Measurements from ENCODE around the gene SLC1A1.

DNA sequence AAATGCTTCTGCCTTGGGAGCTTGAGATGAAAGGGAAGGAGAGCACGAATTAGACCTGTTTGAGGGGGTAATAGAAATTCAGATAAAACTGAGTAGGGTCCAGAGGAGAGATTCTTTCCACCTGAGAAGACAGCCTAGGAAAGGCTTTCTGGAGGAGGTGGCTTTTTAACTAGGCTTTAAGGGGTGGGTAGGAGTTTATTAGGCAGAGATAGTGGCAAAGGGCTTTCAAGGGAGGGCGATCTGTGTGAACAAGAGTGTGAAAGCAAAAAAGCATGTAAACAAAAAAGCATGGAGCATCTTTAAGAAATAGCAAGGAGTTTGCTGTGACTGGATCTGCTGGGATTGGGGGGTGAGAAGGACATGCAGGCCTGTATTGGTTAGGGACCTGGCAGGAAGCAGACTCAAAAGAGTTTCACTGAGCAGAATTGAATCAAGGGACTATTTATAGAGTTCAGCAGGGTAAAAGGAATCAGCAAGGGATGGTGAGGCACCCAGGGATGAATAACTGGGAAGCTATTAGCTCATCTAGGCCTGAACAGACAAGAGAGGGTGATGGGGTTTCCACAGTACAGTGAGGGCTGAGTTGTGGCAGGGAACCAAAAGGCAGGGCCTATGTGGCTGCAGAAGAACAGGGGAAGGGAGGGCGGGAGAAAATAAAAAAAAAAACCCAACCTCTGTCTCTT is 18.8 kb downstream of the SLC1A1 start:
- TF ChIP-seq CEBPB (IDR thresholded peaks at IDR 0.05) (no peak), TAF1 (IDR thresholded peaks at IDR 0.05; ENCODE audit: low read depth) (no peak), EP300 (IDR thresholded peaks at IDR 0.05; ENCODE audit: borderline replicate concordance) (no peak), TEAD4 (IDR thresholded peaks at IDR 0.05) (no peak), NFIC (IDR thresholded peaks at IDR 0.05) (no peak), CREB1 (IDR thresholded peaks at IDR 0.05; ENCODE audit: low read depth) (no peak)
- TF ChIP-seq, protein P1, sequence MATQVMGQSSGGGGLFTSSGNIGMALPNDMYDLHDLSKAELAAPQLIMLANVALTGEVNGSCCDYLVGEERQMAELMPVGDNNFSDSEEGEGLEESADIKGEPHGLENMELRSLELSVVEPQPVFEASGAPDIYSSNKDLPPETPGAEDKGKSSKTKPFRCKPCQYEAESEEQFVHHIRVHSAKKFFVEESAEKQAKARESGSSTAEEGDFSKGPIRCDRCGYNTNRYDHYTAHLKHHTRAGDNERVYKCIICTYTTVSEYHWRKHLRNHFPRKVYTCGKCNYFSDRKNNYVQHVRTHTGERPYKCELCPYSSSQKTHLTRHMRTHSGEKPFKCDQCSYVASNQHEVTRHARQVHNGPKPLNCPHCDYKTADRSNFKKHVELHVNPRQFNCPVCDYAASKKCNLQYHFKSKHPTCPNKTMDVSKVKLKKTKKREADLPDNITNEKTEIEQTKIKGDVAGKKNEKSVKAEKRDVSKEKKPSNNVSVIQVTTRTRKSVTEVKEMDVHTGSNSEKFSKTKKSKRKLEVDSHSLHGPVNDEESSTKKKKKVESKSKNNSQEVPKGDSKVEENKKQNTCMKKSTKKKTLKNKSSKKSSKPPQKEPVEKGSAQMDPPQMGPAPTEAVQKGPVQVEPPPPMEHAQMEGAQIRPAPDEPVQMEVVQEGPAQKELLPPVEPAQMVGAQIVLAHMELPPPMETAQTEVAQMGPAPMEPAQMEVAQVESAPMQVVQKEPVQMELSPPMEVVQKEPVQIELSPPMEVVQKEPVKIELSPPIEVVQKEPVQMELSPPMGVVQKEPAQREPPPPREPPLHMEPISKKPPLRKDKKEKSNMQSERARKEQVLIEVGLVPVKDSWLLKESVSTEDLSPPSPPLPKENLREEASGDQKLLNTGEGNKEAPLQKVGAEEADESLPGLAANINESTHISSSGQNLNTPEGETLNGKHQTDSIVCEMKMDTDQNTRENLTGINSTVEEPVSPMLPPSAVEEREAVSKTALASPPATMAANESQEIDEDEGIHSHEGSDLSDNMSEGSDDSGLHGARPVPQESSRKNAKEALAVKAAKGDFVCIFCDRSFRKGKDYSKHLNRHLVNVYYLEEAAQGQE (IDR thresholded peaks at IDR 0.05; ENCODE audit: low read depth), result no peak
- TF ChIP-seq, protein P2, sequence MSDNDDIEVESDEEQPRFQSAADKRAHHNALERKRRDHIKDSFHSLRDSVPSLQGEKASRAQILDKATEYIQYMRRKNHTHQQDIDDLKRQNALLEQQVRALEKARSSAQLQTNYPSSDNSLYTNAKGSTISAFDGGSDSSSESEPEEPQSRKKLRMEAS (IDR thresholded peaks at IDR 0.05), result no peak

Measured in Ishikawa (cell line).